Hepatocyte (in vitro differentiated cells): ENCODE results near the gene KPNA2.

ENCODE experiments used
- EZH2 ChIP-seq: fragments of 200-600 bp; sonication (generic); IDR thresholded peaks from 2 replicates; pipeline ENCODE4 v1.6.1; 2016; ENCODE audit warnings: antibody characterized with exemption, mild to moderate bottlenecking, borderline replicate concordance
- EZH2phosphoT487 ChIP-seq: fragments of 200-600 bp; sonication (generic); IDR thresholded peaks from one replicate; pipeline ENCODE4 v1.6.1; 2018; ENCODE audit warnings: antibody characterized with exemption, mild to moderate bottlenecking, low read depth, moderate library complexity; ENCODE audit not compliant: unreplicated experiment, severe bottlenecking
- TF ChIP-seq, protein P1 (sequence below): fragments of 200-600 bp; sonication (generic); IDR thresholded peaks from 2 replicates; pipeline ENCODE4 v1.5.1; 2016; ENCODE audit warnings: antibody characterized with exemption, mild to moderate bottlenecking; ENCODE audit not compliant: poor library complexity

DNA sequence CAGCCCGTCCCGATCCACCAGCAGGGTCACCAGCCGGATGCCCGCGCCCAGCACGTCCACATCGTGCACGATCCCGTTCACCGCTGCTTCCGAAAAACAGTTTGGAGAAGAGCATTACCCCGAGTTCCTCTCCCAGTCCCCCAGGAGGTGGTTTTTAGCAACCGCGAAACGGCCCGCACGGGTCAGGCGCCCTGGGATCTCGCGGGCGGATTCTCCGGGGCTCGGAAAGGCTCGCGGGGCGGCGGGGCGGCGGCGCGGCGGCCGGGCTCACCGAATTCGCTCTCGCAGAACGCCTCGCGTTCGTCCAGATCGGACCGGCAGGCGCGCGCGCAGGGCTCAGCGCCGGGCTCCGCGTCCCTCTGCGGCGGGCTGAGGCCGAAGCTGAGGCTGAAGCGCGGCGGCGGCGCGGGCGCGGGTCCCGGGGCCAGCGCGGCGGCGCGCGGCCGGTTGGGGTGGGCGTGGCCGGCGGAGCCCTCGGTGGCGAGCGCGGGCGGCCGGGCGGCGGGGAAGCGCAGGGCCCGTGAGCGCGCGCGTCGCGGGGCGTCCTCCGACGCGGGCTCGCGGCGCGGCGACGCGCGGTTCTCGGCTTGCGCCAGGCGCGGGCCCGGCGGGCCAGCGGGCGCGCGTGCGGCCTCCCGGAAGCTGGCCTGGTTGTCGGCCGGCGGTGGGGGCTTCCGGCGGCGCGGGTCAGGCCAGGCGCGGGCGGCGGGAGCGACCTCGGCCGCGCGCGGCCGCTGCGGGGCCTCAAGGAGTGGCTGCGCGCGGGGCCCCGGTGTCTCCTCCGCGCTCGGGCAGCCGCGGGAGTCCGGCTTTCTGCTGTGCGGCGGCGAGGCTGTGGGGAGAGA lies 42.2 kb upstream of the KPNA2 start:
- TF ChIP-seq, protein P1, sequence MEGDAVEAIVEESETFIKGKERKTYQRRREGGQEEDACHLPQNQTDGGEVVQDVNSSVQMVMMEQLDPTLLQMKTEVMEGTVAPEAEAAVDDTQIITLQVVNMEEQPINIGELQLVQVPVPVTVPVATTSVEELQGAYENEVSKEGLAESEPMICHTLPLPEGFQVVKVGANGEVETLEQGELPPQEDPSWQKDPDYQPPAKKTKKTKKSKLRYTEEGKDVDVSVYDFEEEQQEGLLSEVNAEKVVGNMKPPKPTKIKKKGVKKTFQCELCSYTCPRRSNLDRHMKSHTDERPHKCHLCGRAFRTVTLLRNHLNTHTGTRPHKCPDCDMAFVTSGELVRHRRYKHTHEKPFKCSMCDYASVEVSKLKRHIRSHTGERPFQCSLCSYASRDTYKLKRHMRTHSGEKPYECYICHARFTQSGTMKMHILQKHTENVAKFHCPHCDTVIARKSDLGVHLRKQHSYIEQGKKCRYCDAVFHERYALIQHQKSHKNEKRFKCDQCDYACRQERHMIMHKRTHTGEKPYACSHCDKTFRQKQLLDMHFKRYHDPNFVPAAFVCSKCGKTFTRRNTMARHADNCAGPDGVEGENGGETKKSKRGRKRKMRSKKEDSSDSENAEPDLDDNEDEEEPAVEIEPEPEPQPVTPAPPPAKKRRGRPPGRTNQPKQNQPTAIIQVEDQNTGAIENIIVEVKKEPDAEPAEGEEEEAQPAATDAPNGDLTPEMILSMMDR, result no peak
- no peak for TF ChIP-seq EZH2
- TF ChIP-seq EZH2phosphoT487, result no peak
